ENCODE results near the gene AGK.
A peak's percentile ranks its signal among the peaks of the same experiment; 100 is the strongest.

DNA sequence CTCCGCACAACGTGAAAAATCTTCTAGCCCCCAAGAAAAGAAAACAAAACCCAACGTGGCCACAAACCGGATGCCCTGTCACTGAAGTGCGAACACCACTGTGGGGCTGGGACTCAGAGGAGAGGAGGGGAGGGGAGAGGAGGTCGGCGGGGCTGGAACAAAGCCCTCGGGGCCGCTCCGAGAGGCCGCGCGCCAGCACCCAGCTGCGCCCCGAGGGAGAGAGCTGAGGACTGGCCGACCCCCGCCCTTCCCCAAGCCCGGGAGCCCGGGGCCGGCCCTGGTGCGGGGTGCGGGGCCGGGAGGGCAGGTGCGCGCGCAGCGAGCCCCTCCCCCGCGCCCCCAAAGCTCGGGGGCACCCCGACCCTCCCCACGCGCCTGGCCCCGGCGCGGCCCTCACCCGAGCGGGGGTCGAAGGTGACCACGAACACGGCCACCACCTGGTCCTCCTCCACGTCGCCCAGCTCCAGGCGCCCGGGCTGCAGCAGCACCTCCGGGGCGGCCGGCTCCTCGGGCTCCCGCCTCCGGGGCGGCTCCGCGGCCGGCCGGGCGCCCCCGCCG, 150.4 kb downstream of the AGK start:
- TF ChIP-seq, protein P1, sequence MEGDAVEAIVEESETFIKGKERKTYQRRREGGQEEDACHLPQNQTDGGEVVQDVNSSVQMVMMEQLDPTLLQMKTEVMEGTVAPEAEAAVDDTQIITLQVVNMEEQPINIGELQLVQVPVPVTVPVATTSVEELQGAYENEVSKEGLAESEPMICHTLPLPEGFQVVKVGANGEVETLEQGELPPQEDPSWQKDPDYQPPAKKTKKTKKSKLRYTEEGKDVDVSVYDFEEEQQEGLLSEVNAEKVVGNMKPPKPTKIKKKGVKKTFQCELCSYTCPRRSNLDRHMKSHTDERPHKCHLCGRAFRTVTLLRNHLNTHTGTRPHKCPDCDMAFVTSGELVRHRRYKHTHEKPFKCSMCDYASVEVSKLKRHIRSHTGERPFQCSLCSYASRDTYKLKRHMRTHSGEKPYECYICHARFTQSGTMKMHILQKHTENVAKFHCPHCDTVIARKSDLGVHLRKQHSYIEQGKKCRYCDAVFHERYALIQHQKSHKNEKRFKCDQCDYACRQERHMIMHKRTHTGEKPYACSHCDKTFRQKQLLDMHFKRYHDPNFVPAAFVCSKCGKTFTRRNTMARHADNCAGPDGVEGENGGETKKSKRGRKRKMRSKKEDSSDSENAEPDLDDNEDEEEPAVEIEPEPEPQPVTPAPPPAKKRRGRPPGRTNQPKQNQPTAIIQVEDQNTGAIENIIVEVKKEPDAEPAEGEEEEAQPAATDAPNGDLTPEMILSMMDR (IDR thresholded peaks at IDR 0.05), result no peak
- TF ChIP-seq POLR2AphosphoS5 (IDR thresholded peaks at IDR 0.05), result peak in 1 of 3 donors; percentile 23
- TF ChIP-seq POLR2A (IDR thresholded peaks at IDR 0.05), result no peak

Data from stomach (tissue), 4 donors.